GM18907 (cell line): ENCODE measurements around the gene TBC1D9.

Source experiments
- ATAC-seq: cut with Tn5 transposase; IDR thresholded peaks from one replicate; pipeline ENCODE4 v1.9.1; 2021; ENCODE audit warnings: mild to moderate bottlenecking, moderate library complexity; ENCODE audit not compliant: unreplicated experiment

Gene TBC1D9

DNA sequence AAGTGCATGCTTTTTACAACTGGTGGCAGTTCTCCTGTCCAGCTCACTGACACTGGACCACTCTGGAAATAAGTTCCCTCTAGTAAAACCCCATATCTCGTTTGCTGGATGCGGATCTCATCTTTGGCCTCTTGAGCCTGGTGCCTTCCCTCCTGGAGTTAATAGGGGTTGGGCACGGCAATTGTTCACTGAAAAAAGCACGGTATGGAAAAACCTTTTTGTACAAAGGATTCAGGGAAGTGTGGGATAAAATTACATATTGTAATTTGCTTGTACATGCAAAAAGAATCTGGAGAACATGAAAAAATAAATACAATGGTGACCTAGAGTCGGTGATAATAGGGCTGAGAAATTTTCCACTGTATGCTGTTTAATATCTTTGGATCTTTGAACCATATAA, 30.6 kb downstream of the TBC1D9 start:
- no peak for ATAC-seq

DNA sequence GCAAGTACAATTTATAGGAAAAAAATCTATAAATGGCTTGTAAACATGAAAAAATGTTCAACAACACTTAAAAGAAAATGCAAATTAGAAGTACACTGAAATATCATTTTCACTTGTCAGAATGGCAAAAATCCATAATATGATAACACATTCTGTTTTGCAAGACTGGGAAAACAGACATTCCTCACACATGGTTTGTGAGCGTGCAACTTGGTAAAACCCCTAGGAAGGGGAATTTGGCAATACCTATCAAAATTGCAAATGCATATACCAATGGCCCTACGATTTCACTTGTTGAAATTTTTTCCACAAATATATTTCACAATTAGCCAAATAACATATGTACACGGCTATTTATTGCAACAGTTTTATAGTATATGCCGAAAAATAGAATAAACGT, 31.4 kb downstream of the TBC1D9 start:
- no peak for ATAC-seq

DNA sequence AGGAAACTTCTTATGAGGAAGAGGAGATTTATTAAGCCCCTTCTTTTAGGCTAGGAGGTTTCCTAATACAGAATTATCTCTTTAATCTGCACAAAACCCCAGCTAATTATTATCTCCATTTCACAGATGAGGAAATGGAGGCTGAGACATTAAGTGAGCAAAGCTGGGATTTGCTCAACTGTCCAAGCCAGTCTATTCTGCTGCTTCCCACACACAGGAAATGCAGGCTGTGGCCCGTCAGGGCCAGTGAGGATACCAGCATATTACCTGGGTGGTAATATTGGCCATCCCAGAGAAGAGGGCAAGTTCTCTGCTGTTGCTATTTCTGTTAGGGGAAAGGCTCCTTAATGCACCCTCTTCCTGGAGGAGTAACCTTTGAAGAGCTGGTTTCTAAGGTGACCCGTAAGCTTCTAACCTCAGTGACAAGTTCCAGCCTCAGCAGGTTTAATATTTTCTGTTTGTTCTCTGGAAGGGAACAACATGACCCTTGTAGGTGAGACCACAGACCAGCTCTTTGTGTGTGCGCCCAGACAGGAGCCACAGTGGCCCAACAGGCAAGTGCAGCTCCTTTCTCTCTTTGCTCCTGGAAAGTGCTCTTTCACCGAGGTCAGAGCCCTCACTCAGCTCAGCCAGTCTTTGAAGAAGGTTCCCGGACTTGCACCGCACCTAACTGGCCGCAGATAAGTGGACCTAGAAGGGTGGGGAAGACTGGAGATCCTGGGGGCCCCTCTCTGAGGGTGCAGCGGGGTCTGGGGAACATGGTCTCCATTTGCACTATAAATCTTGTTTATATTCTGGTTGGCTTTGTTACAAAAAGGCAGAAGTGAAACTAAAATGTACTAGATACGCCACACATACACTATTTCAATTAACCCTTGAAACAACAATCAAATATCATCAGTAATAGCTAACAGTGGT, 35.5 kb downstream of the TBC1D9 start:
- peak; percentile 61 for ATAC-seq

DNA sequence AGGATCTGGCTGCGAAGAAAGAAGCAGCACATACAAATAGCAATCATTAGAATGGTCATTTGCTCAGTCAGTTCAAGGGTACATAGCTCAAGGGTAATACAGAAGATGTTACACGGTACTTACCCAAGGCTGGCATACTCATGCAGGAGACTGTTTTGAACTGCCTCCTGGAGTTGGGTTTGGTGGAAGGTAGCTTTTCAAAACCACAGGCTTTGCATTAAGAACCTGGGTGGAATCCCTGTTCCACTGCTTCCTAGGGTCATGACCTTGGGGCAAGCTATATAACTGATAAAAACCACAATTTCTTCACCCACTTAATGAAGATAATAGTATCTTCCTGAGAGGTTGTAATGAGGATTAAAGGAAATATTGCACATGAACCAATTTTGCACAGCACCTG, 36.5 kb downstream of the TBC1D9 start:
- ATAC-seq: peak; percentile 67

DNA sequence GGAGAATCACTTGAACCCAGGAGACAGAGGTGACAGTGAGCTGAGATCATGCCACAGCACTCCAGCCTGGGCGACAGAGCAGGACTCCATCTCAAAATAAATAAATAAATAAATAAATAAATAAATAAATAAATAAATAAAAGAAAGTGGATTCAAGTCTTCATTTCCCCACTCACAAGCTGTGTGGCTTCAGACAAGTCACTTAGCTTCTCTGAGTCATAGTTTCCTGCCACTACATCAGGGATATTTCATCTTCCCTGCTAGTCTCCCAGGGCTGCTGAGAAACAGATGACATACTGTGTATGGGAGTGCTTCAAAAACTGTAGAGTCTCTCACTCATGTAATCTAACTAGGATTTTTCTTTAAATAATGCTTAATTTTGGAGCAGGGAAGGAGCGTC, 37.2 kb downstream of the TBC1D9 start:
- ATAC-seq: no peak

DNA sequence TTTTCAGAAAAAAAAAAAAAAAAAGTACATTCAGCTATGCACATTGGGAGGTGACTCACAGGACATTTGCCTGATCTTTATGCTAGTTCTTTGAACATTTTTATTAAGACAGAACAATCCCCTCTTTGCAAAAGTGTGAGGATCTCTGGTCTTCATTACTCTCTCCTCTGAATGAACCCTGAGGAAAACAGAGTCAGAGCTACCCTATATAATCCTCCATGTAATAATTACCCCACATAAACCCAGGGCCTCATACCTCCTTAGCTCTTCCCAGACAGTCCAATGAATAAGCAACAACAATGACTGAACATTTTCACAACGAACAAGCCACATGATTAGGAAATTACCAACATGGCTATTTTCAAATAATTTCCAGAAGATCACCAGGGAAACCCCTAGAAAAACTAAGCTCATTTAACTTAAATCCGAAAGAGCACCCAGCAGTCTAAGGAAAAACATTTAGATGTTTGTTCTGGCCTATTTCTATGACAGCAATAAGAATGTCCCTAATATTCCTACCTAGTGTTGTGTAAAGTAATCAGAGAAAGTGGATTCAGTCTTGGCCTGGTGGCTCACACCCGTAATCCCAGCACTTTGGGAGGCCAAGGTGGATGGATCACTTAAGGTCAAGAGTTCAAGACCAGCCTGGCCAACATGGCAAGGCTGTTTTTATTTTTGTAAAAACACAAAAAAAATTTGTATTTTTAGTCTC, 37.8 kb downstream of the TBC1D9 start:
- no peak for ATAC-seq

DNA sequence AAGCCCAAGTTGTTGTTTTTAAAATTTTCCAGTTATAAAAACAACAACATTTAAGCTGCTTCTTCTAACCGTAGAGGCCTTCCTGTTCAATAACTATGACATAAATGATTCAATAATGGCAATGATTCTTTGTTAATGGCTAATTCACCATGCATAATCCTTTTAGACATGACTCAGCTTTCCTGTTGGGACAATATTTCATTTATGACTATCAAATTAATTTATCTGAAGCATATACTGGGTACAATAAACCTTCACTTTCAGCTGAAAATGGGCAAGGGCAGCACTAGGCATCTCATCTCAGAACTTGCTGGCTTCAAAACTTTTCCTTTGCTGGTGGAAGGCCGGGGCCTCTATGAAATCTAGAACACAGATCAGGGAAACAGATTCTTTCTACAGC, 38.9 kb downstream of the TBC1D9 start:
- no peak for ATAC-seq

DNA sequence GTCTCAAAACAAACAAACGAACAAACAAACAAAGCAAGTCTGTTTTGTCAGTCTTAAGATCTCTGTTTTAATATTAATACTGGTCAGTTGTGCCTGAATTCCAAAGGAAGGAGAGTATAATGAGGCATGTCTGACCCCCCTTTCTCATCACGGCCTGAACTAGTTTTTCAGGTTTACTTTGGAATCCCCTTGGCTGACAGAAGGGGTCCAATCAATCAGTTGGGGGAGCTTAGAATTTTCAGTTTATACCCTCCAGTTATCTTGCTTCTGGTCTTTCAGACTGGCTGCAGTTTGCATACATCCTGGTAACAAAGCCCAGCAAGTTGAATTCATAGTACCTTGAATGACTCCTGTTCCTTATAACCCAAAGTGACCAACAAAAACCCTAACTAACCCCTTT, 41.1 kb downstream of the TBC1D9 start:
- ATAC-seq: no peak

DNA sequence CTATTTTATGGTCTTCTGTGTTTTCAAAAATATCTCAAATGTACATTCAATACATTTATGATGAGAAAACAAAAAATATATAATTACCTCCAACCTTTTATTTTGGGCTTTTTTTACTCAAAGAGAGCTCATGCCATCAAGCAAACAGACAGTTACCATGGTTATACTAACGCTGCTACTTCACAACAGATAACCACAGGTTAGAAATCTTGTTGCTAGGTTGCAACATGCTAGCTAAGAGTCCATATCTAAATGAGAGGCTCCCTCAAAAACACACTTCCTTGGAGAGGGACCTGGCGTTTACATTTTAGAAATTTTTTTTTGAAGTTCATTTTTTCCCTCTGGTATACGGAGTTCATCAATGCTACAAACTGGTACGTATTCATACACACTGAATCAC, 44.3 kb downstream of the TBC1D9 start:
- no peak for ATAC-seq

DNA sequence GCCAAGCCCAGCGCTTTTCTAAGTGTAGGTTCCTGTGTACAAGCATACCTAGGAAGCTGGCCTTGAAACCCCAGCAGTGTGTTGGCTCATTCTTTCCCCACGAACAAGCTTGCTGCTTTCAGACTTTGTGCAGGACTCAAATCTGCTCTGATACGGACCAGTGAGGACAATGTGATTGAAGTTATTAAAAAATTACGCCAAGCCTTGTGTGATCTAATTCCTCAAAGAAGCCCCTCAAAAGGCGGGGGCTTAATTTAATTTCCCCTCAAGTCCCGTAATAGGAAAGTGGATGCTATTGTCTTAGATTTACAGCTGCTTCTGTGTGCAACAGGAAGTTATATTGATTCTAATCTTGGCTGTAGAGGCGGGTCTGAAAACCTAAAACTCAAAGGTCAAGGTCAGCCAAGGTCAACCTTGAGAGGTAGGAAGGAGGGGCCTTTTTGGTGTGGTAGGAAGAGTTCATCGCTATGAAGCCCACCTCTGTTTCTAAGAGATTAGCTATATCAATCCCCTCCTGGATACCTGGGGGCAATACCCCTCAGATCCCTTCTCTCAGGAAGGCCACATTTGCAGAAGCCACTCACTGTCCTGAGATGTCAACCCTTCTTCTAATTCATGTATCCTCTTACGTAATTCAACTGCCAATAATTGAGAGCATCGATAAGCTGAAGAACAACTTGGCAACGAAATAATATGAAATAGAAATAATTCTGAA, 45.1 kb downstream of the TBC1D9 start:
- ATAC-seq: no peak

DNA sequence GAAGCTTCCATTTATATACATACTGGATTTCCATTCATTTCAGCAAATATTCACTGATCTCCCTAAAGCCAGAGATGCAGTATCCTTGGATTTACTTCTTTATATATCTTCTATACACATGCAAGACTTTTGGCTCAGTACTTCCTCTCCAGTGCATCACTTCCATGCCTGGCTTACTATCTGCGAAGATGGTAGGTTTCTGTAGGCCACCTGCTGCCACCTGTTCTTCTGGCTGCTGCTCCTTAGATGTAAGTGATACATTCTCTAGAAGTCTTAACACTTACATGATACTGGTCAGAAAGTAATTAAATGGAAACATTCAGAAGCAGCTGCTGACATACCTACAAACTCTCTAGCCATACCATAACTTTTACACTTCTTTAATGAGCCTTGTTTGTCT, 48.9 kb downstream of the TBC1D9 start:
- peak; percentile 57 for ATAC-seq

DNA sequence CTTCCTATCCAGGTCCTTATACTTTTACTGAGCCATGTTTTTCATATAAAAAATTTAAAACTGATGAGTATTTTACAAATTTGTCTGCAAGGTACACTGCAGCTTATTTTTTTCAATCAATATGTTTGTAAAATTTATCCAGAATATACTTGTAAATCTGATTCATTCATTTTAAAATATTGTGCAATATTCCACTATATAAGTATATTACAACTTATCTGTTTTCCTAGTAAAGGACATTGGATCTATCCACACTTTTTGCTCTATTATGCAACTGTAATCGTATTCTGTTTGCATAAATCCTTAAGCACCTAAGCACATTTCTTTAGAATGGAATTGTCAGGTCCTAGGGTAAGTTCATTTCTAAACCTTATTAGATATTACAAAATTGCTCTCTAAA, 49.5 kb downstream of the TBC1D9 start:
- no peak for ATAC-seq

DNA sequence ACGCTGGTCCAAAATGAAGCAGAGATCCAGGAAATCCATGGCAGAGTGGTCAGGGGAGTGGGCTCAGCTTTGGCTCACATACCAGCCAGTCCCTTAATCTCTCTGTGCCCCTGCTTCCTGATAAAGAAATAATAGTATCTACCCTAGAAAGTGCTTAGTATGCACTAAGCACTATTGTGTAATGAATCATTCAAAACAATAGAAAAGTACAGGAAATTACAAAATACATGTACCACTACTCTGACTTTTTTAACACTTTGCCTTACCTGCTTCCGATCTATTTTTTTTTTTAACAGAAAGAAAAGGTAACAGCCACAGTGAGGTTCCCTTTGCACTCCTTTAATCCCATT, 49.9 kb downstream of the TBC1D9 start:
- ATAC-seq: no peak

DNA sequence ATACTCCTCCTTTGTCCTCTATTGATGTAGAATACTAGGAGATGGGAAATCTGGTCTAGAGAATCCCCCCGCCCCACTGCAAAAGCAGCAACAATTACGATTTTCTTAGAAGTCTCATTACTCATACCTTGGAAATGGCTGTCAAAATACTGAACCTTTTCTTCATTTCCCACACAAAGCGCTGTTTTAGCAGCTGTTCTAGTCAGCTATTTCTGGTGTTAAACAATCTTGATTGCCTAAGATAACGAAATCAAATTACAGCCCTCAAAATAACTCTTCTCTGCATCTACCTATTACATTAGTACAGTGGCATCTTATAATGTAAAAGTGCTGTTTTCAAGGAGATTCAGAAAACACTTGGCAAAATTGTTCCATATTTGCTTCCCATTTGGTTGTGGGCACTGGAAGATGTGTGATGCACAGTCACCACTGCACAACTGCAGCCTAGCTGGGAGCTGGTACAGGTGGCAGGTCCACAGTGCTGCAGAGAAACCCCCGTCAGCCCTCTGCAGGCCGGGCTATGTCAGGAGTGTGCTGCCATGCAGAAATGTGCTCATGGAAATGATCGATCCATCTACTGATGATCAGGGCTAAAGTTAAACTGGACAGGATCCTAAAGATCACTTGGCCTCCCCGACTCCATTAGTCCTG, 50.4 kb downstream of the TBC1D9 start:
- ATAC-seq: no peak

DNA sequence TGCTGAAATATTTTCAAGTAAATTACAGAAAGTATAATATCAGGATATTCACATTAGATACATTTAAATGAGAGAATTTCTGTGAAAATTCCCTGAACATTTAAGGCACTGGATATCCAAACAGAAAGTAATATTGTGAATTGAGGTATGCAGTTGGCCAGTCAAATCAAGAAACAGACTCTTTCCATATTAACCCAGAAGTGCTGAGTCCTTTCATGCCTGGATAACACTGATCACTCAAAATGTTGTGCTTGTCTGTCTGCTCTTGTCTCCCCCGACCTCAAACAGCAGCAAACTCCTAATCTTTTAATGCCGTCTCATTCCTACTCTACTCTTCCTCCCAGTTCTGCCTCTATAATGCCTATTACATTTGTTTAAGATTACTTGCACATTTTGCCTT, 51.2 kb downstream of the TBC1D9 start:
- ATAC-seq: peak; percentile 73

DNA sequence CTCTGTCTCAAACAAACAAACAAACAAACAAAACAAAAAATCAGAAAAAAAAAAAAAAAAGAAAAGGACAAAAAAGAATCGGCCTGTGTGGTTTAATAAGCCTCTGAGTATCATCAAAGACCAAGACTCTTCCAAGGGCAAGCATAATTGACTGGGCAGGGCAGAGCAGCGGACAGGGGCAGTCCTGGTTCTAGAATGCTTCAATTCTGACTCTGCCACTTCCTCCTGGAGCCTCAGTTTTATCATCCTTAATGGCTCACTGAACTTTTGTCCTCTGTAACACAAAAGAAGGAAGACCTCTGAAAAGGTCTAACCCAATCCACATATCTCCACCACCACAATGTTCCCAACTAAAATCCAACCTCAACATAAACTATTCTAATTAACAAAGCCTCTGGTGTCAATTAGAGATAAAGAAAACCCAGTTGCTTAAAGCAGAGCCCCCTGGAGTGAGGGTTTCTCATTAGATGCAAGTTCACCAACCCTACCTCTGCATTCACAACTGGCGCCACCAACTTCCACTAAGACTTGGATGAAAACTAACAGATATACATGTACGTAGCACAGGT, 51.7 kb downstream of the TBC1D9 start:
- peak; percentile 33 for ATAC-seq

DNA sequence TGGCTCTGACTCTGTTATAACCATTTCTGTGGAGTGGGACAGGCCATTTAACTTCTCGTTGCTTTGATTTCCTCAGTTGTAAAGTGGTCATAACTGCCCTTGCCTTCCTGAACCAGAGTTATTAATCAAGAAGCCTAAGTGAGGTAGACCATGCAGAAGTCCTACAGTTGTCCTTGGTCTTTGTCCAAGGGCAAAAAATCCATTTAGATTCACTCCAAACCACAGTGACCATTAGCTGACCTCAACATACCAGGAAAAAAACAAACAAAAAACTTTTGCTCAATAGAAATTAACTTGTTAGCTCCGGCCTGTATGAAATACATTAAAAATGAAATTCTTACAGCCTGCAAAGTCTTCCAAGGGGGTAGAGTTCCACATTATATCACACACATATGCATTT, 52.7 kb downstream of the TBC1D9 start:
- no peak for ATAC-seq

DNA sequence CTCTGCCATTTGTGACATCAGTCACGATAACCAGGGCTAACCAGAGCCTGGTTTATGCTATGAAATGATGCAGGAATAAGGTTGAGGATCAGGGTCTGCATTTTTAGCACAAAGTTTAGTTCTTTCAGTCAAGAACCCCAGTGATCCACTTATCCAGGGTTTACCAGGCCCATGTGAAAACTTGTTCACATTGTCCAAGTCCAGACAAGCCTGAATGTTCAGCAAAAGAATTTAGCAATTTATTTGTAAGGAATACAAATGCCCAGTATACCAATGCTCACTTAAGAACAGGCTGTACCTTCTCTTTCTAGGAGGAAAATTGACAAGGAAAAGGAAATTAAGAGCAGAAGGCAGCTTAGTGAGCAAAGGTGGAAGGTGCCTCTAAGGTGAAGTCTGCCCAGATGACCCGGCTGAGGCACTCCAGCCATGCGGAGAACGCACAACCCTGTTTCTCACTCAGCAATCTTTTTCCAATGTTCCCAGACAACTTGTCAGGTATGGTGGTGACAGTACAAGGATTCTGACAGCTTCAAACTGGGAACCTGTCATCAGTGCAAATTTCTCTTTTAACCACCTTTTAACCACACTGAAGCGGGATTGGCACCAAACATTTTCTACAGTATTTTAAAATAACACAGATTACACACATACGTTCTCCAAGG, 54.0 kb downstream of the TBC1D9 start:
- no peak for ATAC-seq

DNA sequence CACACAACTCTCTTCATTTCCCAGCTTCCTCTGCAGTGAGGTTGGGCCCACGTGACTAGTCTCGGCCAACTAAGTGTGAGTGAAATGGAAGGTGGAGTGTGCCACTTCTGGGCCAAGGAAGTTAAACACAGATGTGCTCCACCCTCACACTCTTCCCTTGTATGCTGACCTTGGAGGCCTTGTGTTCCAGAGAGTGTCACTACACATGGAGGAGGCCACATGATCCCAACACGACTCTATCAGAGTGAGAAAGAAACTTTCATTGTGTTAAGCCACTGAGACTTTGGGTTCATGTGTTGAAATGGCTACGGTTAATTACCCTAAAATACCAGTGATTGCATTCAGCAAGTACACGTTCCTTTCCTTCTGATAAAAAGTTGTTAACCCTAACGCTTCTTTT, 55.1 kb downstream of the TBC1D9 start:
- ATAC-seq: no peak
